ENCODE data around the gene LPP.

LPP gene

GRCh38 chr3:188573291-188573940, 419.5 kb downstream of the LPP start:
- DNase-seq: no peak

GRCh38 chr3:188573956-188574355, 420.0 kb downstream of the LPP start:
- no peak for DNase-seq

- no peak for DNase-seq
These were observed 420.9 kb downstream of the LPP start for GRCh38 chr3:188574885-188575284.

- no peak for DNase-seq
These were observed 421.5 kb downstream of the LPP start for GRCh38 chr3:188575501-188575900.

GRCh38 chr3:188577539-188577938, 423.6 kb downstream of the LPP start:
- DNase-seq: no peak

GRCh38 chr3:188578576-188579363, 424.8 kb downstream of the LPP start:
- DNase-seq: peak; percentile 95

GRCh38 chr3:188580223-188580622, 426.3 kb downstream of the LPP start:
- no peak for DNase-seq

- no peak for DNase-seq
These were observed 426.7 kb downstream of the LPP start for GRCh38 chr3:188580659-188581058.

- DNase-seq: no peak
These were observed 427.4 kb downstream of the LPP start for GRCh38 chr3:188581365-188581764.

GRCh38 chr3:188581792-188582191, 427.8 kb downstream of the LPP start:
- DNase-seq: no peak

GRCh38 chr3:188583341-188584161, 429.6 kb downstream of the LPP start:
- DNase-seq: no peak

GRCh38 chr3:188584162-188584529, 430.2 kb downstream of the LPP start:
- peak; percentile 73 for DNase-seq

GRCh38 chr3:188584958-188585689, 431.2 kb downstream of the LPP start:
- no peak for DNase-seq

- no peak for DNase-seq
These were observed 435.1 kb downstream of the LPP start for GRCh38 chr3:188589071-188589470.

GRCh38 chr3:188589771-188590170, 435.8 kb downstream of the LPP start:
- DNase-seq: no peak

- DNase-seq: no peak
These were observed 436.6 kb downstream of the LPP start for GRCh38 chr3:188590557-188590956.

GRCh38 chr3:188594139-188594538, 440.2 kb downstream of the LPP start:
- DNase-seq: peak; percentile 95

GRCh38 chr3:188595890-188596376, 442.0 kb downstream of the LPP start:
- DNase-seq: peak; percentile 93

- DNase-seq: no peak
These were observed 444.9 kb downstream of the LPP start for GRCh38 chr3:188598894-188599293.

GRCh38 chr3:188602111-188602510, 448.2 kb downstream of the LPP start:
- DNase-seq: no peak

- no peak for DNase-seq
These were observed 448.7 kb downstream of the LPP start for GRCh38 chr3:188602620-188603019.

GRCh38 chr3:188604651-188605050, 450.7 kb downstream of the LPP start:
- DNase-seq: no peak

- DNase-seq: peak; percentile 69
These were observed 451.3 kb downstream of the LPP start for GRCh38 chr3:188605231-188605630.

Data from fibroblast of upper back skin (primary cell).